ENCODE data around the gene STX1B. TPM values are rescaled to one million over a fixed set of nuclear protein-coding genes. Genes with fewer than 3 reads are reported as not detected.
A peak's percentile ranks its signal among the peaks of the same experiment; 100 is the strongest.

STX1B gene
- polyA plus RNA-seq (2013, experiment 1 of 2) = 4.6 TPM
- 4.8 TPM for polyA plus RNA-seq (2013, experiment 2 of 2)

GRCh38 chr16:31010585-31011325, at the start of gene STX1B:
Gene STX1B, minus strand, starts transcription at chr16:31010638. Its CDS starts 242 bp downstream, at chr16:31010396.
- no peaks in the 10 kb centered on the region for H3K36me3 ChIP-seq (ENCODE audit: control insufficient read depth, insufficient read depth, low read length)
- H3K4me3 ChIP-seq (ENCODE audit: extremely low read depth, insufficient read depth, low read length, poor library complexity, severe bottlenecking) = peak within 1 kb of the TSS; percentile 34
- no peaks in the 10 kb centered on the region for H3K9me3 ChIP-seq (ENCODE audit: control insufficient read depth, low read length)
- H3K4me1 ChIP-seq (ENCODE audit: control insufficient read depth, insufficient read depth, low read length, poor library complexity, severe bottlenecking) = peaks cover 17% of the 10 kb centered on the region
- H3K27ac ChIP-seq (ENCODE audit: low read depth, low read length, severe bottlenecking) = no peak within 1 kb of the TSS
- 36 to 37% methylated on average over 19 to 22 of the region's 45 CpGs for WGBS, 2 experiments (ENCODE audit: insufficient coverage in 2 of 2)

GRCh38 chr16:31055613-31056012, 45.2 kb upstream of the STX1B start:
- no peak overlapping the region for H3K27ac ChIP-seq (ENCODE audit: low read depth, low read length, severe bottlenecking)
- H3K36me3 ChIP-seq (ENCODE audit: control insufficient read depth, insufficient read depth, low read length) = peaks cover 20% of the 10 kb centered on the region
- H3K9me3 ChIP-seq (ENCODE audit: control insufficient read depth, low read length) = no peaks in the 10 kb centered on the region
- no peak overlapping the region for H3K4me3 ChIP-seq (ENCODE audit: extremely low read depth, insufficient read depth, low read length, poor library complexity, severe bottlenecking)
- peaks cover 6% of the 10 kb centered on the region for H3K4me1 ChIP-seq (ENCODE audit: control insufficient read depth, insufficient read depth, low read length, poor library complexity, severe bottlenecking)
- WGBS, 2 experiments (ENCODE audit: insufficient coverage in 2 of 2) = 67 to 91% methylated on average over 1 to 4 of the region's 4 CpGs

GRCh38 chr16:31052114-31052513, 41.7 kb upstream of the STX1B start:
- 78% methylated on average over 1 of the region's 2 CpGs; no CpG with 5 or more reads in 1 of the 2 experiments for WGBS, 2 experiments (ENCODE audit: insufficient coverage in 2 of 2)
- Histone ChIP-seq H3K36me3 (ENCODE audit: control insufficient read depth, insufficient read depth, low read length) (no peaks in the 10 kb centered on the region), H3K9me3 (ENCODE audit: control insufficient read depth, low read length) (no peaks in the 10 kb centered on the region), H3K4me3 (ENCODE audit: extremely low read depth, insufficient read depth, low read length, poor library complexity, severe bottlenecking) (no peak overlapping the region), H3K4me1 (ENCODE audit: control insufficient read depth, insufficient read depth, low read length, poor library complexity, severe bottlenecking) (peaks cover 6% of the 10 kb centered on the region), H3K27ac (ENCODE audit: low read depth, low read length, severe bottlenecking) (no peak overlapping the region)

- H3K4me1 ChIP-seq (ENCODE audit: control insufficient read depth, insufficient read depth, low read length, poor library complexity, severe bottlenecking) = peaks cover 6% of the 10 kb centered on the region
- no peak overlapping the region for H3K4me3 ChIP-seq (ENCODE audit: extremely low read depth, insufficient read depth, low read length, poor library complexity, severe bottlenecking)
- no peaks in the 10 kb centered on the region for H3K36me3 ChIP-seq (ENCODE audit: control insufficient read depth, insufficient read depth, low read length)
- no peaks in the 10 kb centered on the region for H3K9me3 ChIP-seq (ENCODE audit: control insufficient read depth, low read length)
- no peak overlapping the region for H3K27ac ChIP-seq (ENCODE audit: low read depth, low read length, severe bottlenecking)
- 84 to 95% methylated on average over 8 to 9 of the region's 10 CpGs for WGBS, 2 experiments (ENCODE audit: insufficient coverage in 2 of 2)
These were observed 40.0 kb upstream of the STX1B start for GRCh38 chr16:31050280-31051030.

- H3K36me3 ChIP-seq (ENCODE audit: control insufficient read depth, insufficient read depth, low read length) = peaks cover 24% of the 10 kb centered on the region
- WGBS, 2 experiments (ENCODE audit: insufficient coverage in 2 of 2) = 83% methylated on average over 1 of the region's 4 CpGs; no CpG with 5 or more reads in 1 of the 2 experiments
- no peaks in the 10 kb centered on the region for H3K4me1 ChIP-seq (ENCODE audit: control insufficient read depth, insufficient read depth, low read length, poor library complexity, severe bottlenecking)
- H3K9me3 ChIP-seq (ENCODE audit: control insufficient read depth, low read length) = no peaks in the 10 kb centered on the region
- no peak overlapping the region for H3K27ac ChIP-seq (ENCODE audit: low read depth, low read length, severe bottlenecking)
- no peak overlapping the region for H3K4me3 ChIP-seq (ENCODE audit: extremely low read depth, insufficient read depth, low read length, poor library complexity, severe bottlenecking)
These were observed 33.6 kb upstream of the STX1B start for GRCh38 chr16:31043898-31044481.

GRCh38 chr16:31043352-31043751, 32.9 kb upstream of the STX1B start:
- Histone ChIP-seq H3K4me1 (ENCODE audit: control insufficient read depth, insufficient read depth, low read length, poor library complexity, severe bottlenecking) (no peaks in the 10 kb centered on the region), H3K9me3 (ENCODE audit: control insufficient read depth, low read length) (no peaks in the 10 kb centered on the region), H3K36me3 (ENCODE audit: control insufficient read depth, insufficient read depth, low read length) (peaks cover 29% of the 10 kb centered on the region), H3K4me3 (ENCODE audit: extremely low read depth, insufficient read depth, low read length, poor library complexity, severe bottlenecking) (no peak overlapping the region), H3K27ac (ENCODE audit: low read depth, low read length, severe bottlenecking) (no peak overlapping the region)
- 83% methylated on average over 1 of the region's 1 CpG for WGBS, 2 experiments (ENCODE audit: insufficient coverage in 2 of 2)

- WGBS, 2 experiments (ENCODE audit: insufficient coverage in 2 of 2) = 91 to 93% methylated on average over 9 of the region's 10 CpGs
- H3K9me3 ChIP-seq (ENCODE audit: control insufficient read depth, low read length) = no peaks in the 10 kb centered on the region
- no peak overlapping the region for H3K4me3 ChIP-seq (ENCODE audit: extremely low read depth, insufficient read depth, low read length, poor library complexity, severe bottlenecking)
- H3K4me1 ChIP-seq (ENCODE audit: control insufficient read depth, insufficient read depth, low read length, poor library complexity, severe bottlenecking) = no peaks in the 10 kb centered on the region
- peaks cover 29% of the 10 kb centered on the region for H3K36me3 ChIP-seq (ENCODE audit: control insufficient read depth, insufficient read depth, low read length)
- no peak overlapping the region for H3K27ac ChIP-seq (ENCODE audit: low read depth, low read length, severe bottlenecking)
These were observed 32.4 kb upstream of the STX1B start for GRCh38 chr16:31042866-31043265.

- H3K4me3 ChIP-seq (ENCODE audit: extremely low read depth, insufficient read depth, low read length, poor library complexity, severe bottlenecking) = no peak overlapping the region
- H3K9me3 ChIP-seq (ENCODE audit: control insufficient read depth, low read length) = no peaks in the 10 kb centered on the region
- no peaks in the 10 kb centered on the region for H3K4me1 ChIP-seq (ENCODE audit: control insufficient read depth, insufficient read depth, low read length, poor library complexity, severe bottlenecking)
- H3K36me3 ChIP-seq (ENCODE audit: control insufficient read depth, insufficient read depth, low read length) = peaks cover 51% of the 10 kb centered on the region
- WGBS, 2 experiments (ENCODE audit: insufficient coverage in 2 of 2) = 90 to 100% methylated on average over 2 of the region's 2 CpGs
- no peak overlapping the region for H3K27ac ChIP-seq (ENCODE audit: low read depth, low read length, severe bottlenecking)
These were observed 28.6 kb upstream of the STX1B start for GRCh38 chr16:31038993-31039392.

GRCh38 chr16:31036691-31037090, 26.3 kb upstream of the STX1B start:
- Histone ChIP-seq H3K27ac (ENCODE audit: low read depth, low read length, severe bottlenecking) (no peak overlapping the region), H3K4me1 (ENCODE audit: control insufficient read depth, insufficient read depth, low read length, poor library complexity, severe bottlenecking) (peaks cover 10% of the 10 kb centered on the region), H3K4me3 (ENCODE audit: extremely low read depth, insufficient read depth, low read length, poor library complexity, severe bottlenecking) (no peak overlapping the region), H3K9me3 (ENCODE audit: control insufficient read depth, low read length) (no peaks in the 10 kb centered on the region), H3K36me3 (ENCODE audit: control insufficient read depth, insufficient read depth, low read length) (peaks cover 49% of the 10 kb centered on the region)
- WGBS, 2 experiments (ENCODE audit: insufficient coverage in 2 of 2) = 70 to 82% methylated on average over 2 of the region's 2 CpGs

GRCh38 chr16:31033709-31034492, 23.5 kb upstream of the STX1B start:
- WGBS, 2 experiments (ENCODE audit: insufficient coverage in 2 of 2) = 1% methylated on average over 37 to 40 of the region's 47 CpGs
- H3K27ac ChIP-seq (ENCODE audit: low read depth, low read length, severe bottlenecking) = no peak overlapping the region
- no peaks in the 10 kb centered on the region for H3K9me3 ChIP-seq (ENCODE audit: control insufficient read depth, low read length)
- H3K4me3 ChIP-seq (ENCODE audit: extremely low read depth, insufficient read depth, low read length, poor library complexity, severe bottlenecking) = peak overlapping the region; percentile 99
- H3K36me3 ChIP-seq (ENCODE audit: control insufficient read depth, insufficient read depth, low read length) = peaks cover 26% of the 10 kb centered on the region
- peaks cover 10% of the 10 kb centered on the region for H3K4me1 ChIP-seq (ENCODE audit: control insufficient read depth, insufficient read depth, low read length, poor library complexity, severe bottlenecking)
